Breast epithelium (tissue), 3 donors: Measurements from ENCODE around the gene SETD3.

Experiments
- CTCF ChIP-seq, 3 donors: fragments of 450-650 bp; IDR thresholded peaks; one replicate each; pipeline ENCODE4 v1.5.1; 2016 to 2017; ENCODE audit warnings: antibody characterized with exemption in 3 of 3, mild to moderate bottlenecking in 3 of 3, moderate library complexity in 3 of 3
- POLR2A ChIP-seq: fragments of 450-650 bp; IDR thresholded peaks from one replicate; pipeline ENCODE4 v1.6.1; 2016; ENCODE audit warnings: antibody characterized with exemption, mild to moderate bottlenecking, moderate library complexity

GRCh38 chr14:99391671-99392070 is 89.0 kb downstream of the SETD3 start:
- TF ChIP-seq CTCF (IDR thresholded peaks at IDR 0.05), result no peak
- no peak for TF ChIP-seq POLR2A
